H1 (cell line): ENCODE results near the gene NOS3. TPM values are rescaled to one million over a fixed set of nuclear protein-coding genes. Genes with fewer than 3 reads are reported as not detected.
A peak's percentile ranks its signal among the peaks of the same experiment; 100 is the strongest.

Experiments
- CTCF ChIA-PET: fragments of 300-600 bp; sonication (Branson Sonifier 250); formaldehyde crosslinking; loops from one replicate; lab custom pipeline; 2021; ENCODE audit not compliant: partially characterized antibody; lab: Charles Lee
- POLR2A ChIA-PET: fragments of 300-600 bp; sonication (Branson Sonifier 250); formaldehyde crosslinking; loops from one replicate; lab custom pipeline; 2021; ENCODE audit warnings: inconsistent platforms; ENCODE audit not compliant: partially characterized antibody; lab: Charles Lee
- DNase-seq, 2 experiments: peaks; one replicate each; pipeline versions ENCODE4 v3.0.0 to v3.0.0-alpha.2; 2010 to 2022; ENCODE audit warnings: low spot score in 2 of 2, low read depth in 1 of 2, mixed read lengths in 1 of 2
- FAIRE-seq: peaks from 2 replicates; lab custom pipeline; 2011; peaks lifted over from hg19 to GRCh38; lab: Jason Lieb, UNC
- H2AFZ ChIP-seq: 2 replicates; pipeline ENCODE4 v1.8.1; 2012; ENCODE audit warnings: low read length, inconsistent platforms
- H2AK5ac ChIP-seq: 2 replicates; pipeline ENCODE4 v1.6.1; 2013; ENCODE audit warnings: low read depth, low read length
- H2BK120ac ChIP-seq: replicated peaks from 2 replicates; pipeline ENCODE3; 2013; ENCODE audit warnings: low read depth, low read length, inconsistent platforms
- H2BK12ac ChIP-seq: 2 replicates; pipeline ENCODE4 v1.6.1; 2013; ENCODE audit warnings: low read depth, low read length
- H2BK15ac ChIP-seq: 2 replicates; pipeline ENCODE4 v1.6.1; 2013; ENCODE audit warnings: low read length
- H2BK20ac ChIP-seq: 2 replicates; pipeline ENCODE4 v1.6.1; 2013; ENCODE audit warnings: low read length
- H2BK5ac ChIP-seq: 2 replicates; pipeline ENCODE4 v1.6.1; 2013; ENCODE audit warnings: low read depth, low read length
- H3K14ac ChIP-seq: 2 replicates; pipeline ENCODE4 v1.6.1; 2013; ENCODE audit warnings: inconsistent platforms; ENCODE audit not compliant: insufficient read length
- H3K18ac ChIP-seq: 2 replicates; pipeline ENCODE4 v1.6.1; 2013; ENCODE audit warnings: low read length; ENCODE audit errors: extremely low read depth
- H3K23ac ChIP-seq: 2 replicates; pipeline ENCODE4 v1.6.1; 2013; ENCODE audit warnings: inconsistent platforms; ENCODE audit not compliant: insufficient read length
- H3K23me2 ChIP-seq: 2 replicates; pipeline ENCODE4 v1.6.1; 2013; ENCODE audit warnings: low read depth, low read length
- H3K27ac ChIP-seq: 2 replicates; pipeline ENCODE4 v1.6.1; 2011; ENCODE audit warnings: low read depth, low read length, inconsistent platforms
- H3K27me3 ChIP-seq, 4 experiments: replicated peaks in 1 of 4; 1 replicate in 1 of 4; 2 replicates in 3 of 4; pipeline versions ENCODE4 v1.6.1 to v1.8.1; 2011 to 2013; ENCODE audit warnings: low read length in 3 of 4, mild to moderate bottlenecking in 3 of 4, inconsistent platforms in 2 of 4, mixed read lengths in 2 of 4, moderate library complexity in 1 of 4; ENCODE audit not compliant: control insufficient read depth in 3 of 4, insufficient read depth in 3 of 4; ENCODE audit errors: extremely low read depth in 1 of 4
- H3K36me3 ChIP-seq, 4 experiments: 2 replicates each; pipeline versions ENCODE4 v1.6.1 to v1.8.1; 2011 to 2013; ENCODE audit warnings: mild to moderate bottlenecking in 4 of 4, low read length in 3 of 4, moderate library complexity in 2 of 4, control low read depth in 1 of 4, inconsistent platforms in 1 of 4; ENCODE audit not compliant: insufficient read depth in 4 of 4, control insufficient read depth in 2 of 4
- H3K4ac ChIP-seq: replicated peaks from 2 replicates; pipeline ENCODE3; 2013; ENCODE audit warnings: low read length, low read depth, mixed read lengths, inconsistent platforms; ENCODE audit not compliant: insufficient read length
- H3K4me1 ChIP-seq, 4 experiments: replicated peaks in 1 of 4; 1 replicate in 1 of 4; 2 replicates in 3 of 4; pipeline versions ENCODE4 v1.6.1 to v1.8.1; 2011 to 2013; ENCODE audit warnings: low read length in 3 of 4, inconsistent platforms in 2 of 4, mixed read lengths in 1 of 4; ENCODE audit not compliant: insufficient read depth in 4 of 4, control insufficient read depth in 3 of 4
- H3K4me2 ChIP-seq, 2 experiments: 2 replicates each; pipeline versions ENCODE4 v1.6.1 to v1.8.1; 2011 to 2013; ENCODE audit warnings: low read depth in 2 of 2, low read length in 2 of 2, control low read depth in 1 of 2, inconsistent platforms in 1 of 2, mild to moderate bottlenecking in 1 of 2; ENCODE audit not compliant: insufficient read depth in 1 of 2
- H3K4me3 ChIP-seq, 4 experiments: fragments of 200-600, 300-600 bp in 1 of 4; sonication (generic), shearing (Covaris generic), sonication (Bioruptor Twin) in 1 of 4; 2 replicates each; pipeline versions ENCODE4 v1.5.1 to v1.8.1; 2011 to 2016; ENCODE audit warnings: low read length in 4 of 4, low read depth in 3 of 4, control low read depth in 2 of 4, inconsistent platforms in 2 of 4, mild to moderate bottlenecking in 2 of 4, mixed read lengths in 1 of 4, moderate library complexity in 1 of 4; ENCODE audit not compliant: insufficient read depth in 2 of 4; ENCODE audit errors: extremely low read depth in 1 of 4
- H3K56ac ChIP-seq: replicated peaks from 2 replicates; pipeline ENCODE3; 2013; ENCODE audit warnings: low read depth, mild to moderate bottlenecking, mixed read lengths, low read length, inconsistent platforms; ENCODE audit not compliant: insufficient read length
- H3K79me1 ChIP-seq: 2 replicates; pipeline ENCODE4 v1.6.1; 2013; ENCODE audit warnings: low read depth, low read length, control low read depth
- H3K79me2 ChIP-seq, 2 experiments: 2 replicates each; pipeline versions ENCODE4 v1.6.1 to v1.8.1; 2012 to 2013; ENCODE audit warnings: low read length in 2 of 2, mild to moderate bottlenecking in 2 of 2, inconsistent platforms in 1 of 2; ENCODE audit not compliant: insufficient read depth in 2 of 2, control insufficient read depth in 1 of 2
- H3K9ac ChIP-seq, 4 experiments: replicated peaks in 1 of 4; 1 replicate in 1 of 4; 2 replicates in 3 of 4; pipeline versions ENCODE4 v1.6.1 to v1.8.1; 2011 to 2013; ENCODE audit warnings: low read depth in 3 of 4, low read length in 3 of 4, control low read depth in 2 of 4, mild to moderate bottlenecking in 2 of 4, moderate library complexity in 2 of 4, inconsistent platforms in 1 of 4; ENCODE audit errors: extremely low read depth in 1 of 4
- H3K9me3 ChIP-seq, 2 experiments: 2 replicates each; pipeline versions ENCODE4 v1.6.1 to v1.8.1; 2012 to 2013; ENCODE audit warnings: mild to moderate bottlenecking in 2 of 2, moderate library complexity in 2 of 2, control low read depth in 1 of 2, inconsistent platforms in 1 of 2, low read depth in 1 of 2, low read length in 1 of 2, mixed read lengths in 1 of 2; ENCODE audit not compliant: insufficient read depth in 2 of 2
- H4K20me1 ChIP-seq, 2 experiments: replicated peaks in 1 of 2; 2 replicates each; pipeline versions ENCODE3 to v1.8.1; 2011 to 2013; ENCODE audit warnings: inconsistent platforms in 2 of 2, low read length in 2 of 2, mild to moderate bottlenecking in 1 of 2; ENCODE audit not compliant: insufficient read depth in 2 of 2, control insufficient read depth in 1 of 2
- H4K5ac ChIP-seq: 2 replicates; pipeline ENCODE4 v1.6.1; 2013; ENCODE audit warnings: low read length, low read depth, mixed read lengths, inconsistent platforms; ENCODE audit not compliant: insufficient read length
- H4K8ac ChIP-seq: 2 replicates; pipeline ENCODE4 v1.8.0; 2013; ENCODE audit warnings: mild to moderate bottlenecking, moderate library complexity, low read length, inconsistent platforms; ENCODE audit not compliant: insufficient read depth; ENCODE audit errors: extremely low read depth
- H4K91ac ChIP-seq: replicated peaks from 2 replicates; pipeline ENCODE3; 2013; ENCODE audit warnings: low read length, mixed read lengths, inconsistent platforms; ENCODE audit not compliant: insufficient read length
- MAX ChIP-seq: IDR thresholded peaks from 2 replicates; pipeline ENCODE4 v1.6.1; 2012; ENCODE audit warnings: inconsistent platforms
- NRF1 ChIP-seq: IDR thresholded peaks from 2 replicates; pipeline ENCODE4 v1.6.1; 2011; ENCODE audit warnings: mild to moderate bottlenecking, low read depth, low read length, improper control_type of control experiment
- WGBS, 2 experiments: shearing (Covaris generic) in 1 of 2; methylation state at CpG; one replicate each; pipeline versions ENCODE4 v1.1.6 to v1.1.7; 2013 to 2015; ENCODE audit warnings: low lambda C conversion rate in 2 of 2, mixed read lengths in 2 of 2, inconsistent platforms in 1 of 2, low coverage in 1 of 2, missing lambda C conversion rate in 1 of 2; ENCODE audit not compliant: insufficient replicate concordance in 2 of 2, insufficient coverage in 1 of 2, insufficient read length in 1 of 2; ENCODE audit errors: extremely low coverage in 1 of 2, missing lambda C conversion rate in 1 of 2; 5-methylcytosine and 5-hydroxymethylcytosine counted together
- polyA plus RNA-seq, 7 experiments: library from polyadenylated mRNA; depleted of rRNA in 3 of 7; stranded (reverse) in 5 of 7; unstranded in 2 of 7; fragments of >200 nt in 5 of 7; fragments of 200-250 nt in 2 of 7; gene quantifications; 1 replicate in 5 of 7; 2 replicates in 1 of 7; 4 replicates in 1 of 7; pipeline versions ENCODE4 v1.2.1 to v1.2.3, GENCODE V29; 2011 to 2013; ENCODE audit warnings: missing spikeins in 2 of 7, mixed read lengths in 2 of 7
- total RNA-seq: library from RNA; stranded (reverse); fragmentation: NEBNext Ultra II Directional; extraction: Animal tissue kit (Norgen Biotek cat#: 25700); gene quantifications from 2 replicates; pipeline ENCODE4 v1.2.1, GENCODE V29; 2021

Gene NOS3
- total and polyA plus RNA-seq, 2 of the 8 experiments (the other 6 are each of a cell fraction or from before 2014, with no cell fraction given) = 4.4 to 16.2 TPM

- Histone ChIP-seq H4K20me1 (no peaks in the 10 kb centered on the region), H2BK15ac (no peak overlapping the region), H4K8ac (no peak overlapping the region), H2AK5ac (no peak overlapping the region), H2BK12ac (no peak overlapping the region), H3K4me2 (no peak overlapping the region), H3K27ac (no peak overlapping the region), H3K36me3 (no peaks in the 10 kb centered on the region), H3K4me3 (no peak overlapping the region), H3K14ac (no peak overlapping the region), H3K56ac (no peak overlapping the region), H3K9ac (no peak overlapping the region), H3K4ac (no peak overlapping the region), H3K4me1 (peaks cover 0 to 40% (median 26%) of the 10 kb centered on the region in 4 experiments; a peak in 6 of 7 replicates), H3K23me2 (peaks cover 4% of the 10 kb centered on the region; the same call in 1 of the 2 replicates), H2AFZ (no peak overlapping the region), H3K9me3 (no peaks in the 10 kb centered on the region), H3K23ac (no peak overlapping the region), H4K91ac (peak overlapping the region; percentile 41), H2BK120ac (no peak overlapping the region), H3K18ac (no peak overlapping the region), H3K79me2 (no peaks in the 10 kb centered on the region), H4K5ac (no peak overlapping the region), H3K27me3 (peaks cover 0 to 18% (median 13%) of the 10 kb centered on the region in 4 experiments; a peak in 5 of 7 replicates), H3K79me1 (no peaks in the 10 kb centered on the region), H2BK20ac (no peak overlapping the region), H2BK5ac (peak overlapping the region; percentile 17; the same call in 1 of the 2 replicates)
- no peak for TF ChIP-seq NRF1
- peak; percentile 64; the same call in 1 of the 2 replicates for TF ChIP-seq MAX
- ChIA-PET POLR2A (interaction anchor here (1.0 to 1.4 kb wide), 3 partner anchors 9 to 30 kb away, joined by 3 to 4 read pairs (median 3); no protein-coding TSS in a partner anchor), CTCF (interaction anchor here (0.6 to 3.1 kb wide), 14 partner anchors 8 to 178 kb away, joined by 3 to 15 read pairs (median 4); no protein-coding TSS in a partner anchor)
- 87% methylated on average over 4 of the region's 4 CpGs; no CpG with 5 or more reads in 1 of the 2 experiments for WGBS, 2 experiments
- DNase-seq = no peak
- no peak for FAIRE-seq
Measured at GRCh38 chr7:150949564-150949963, 41.3 kb upstream of the NOS3 start.
